Measurements from ENCODE around the gene SMIM7.

The SMIM7 gene

DNA sequence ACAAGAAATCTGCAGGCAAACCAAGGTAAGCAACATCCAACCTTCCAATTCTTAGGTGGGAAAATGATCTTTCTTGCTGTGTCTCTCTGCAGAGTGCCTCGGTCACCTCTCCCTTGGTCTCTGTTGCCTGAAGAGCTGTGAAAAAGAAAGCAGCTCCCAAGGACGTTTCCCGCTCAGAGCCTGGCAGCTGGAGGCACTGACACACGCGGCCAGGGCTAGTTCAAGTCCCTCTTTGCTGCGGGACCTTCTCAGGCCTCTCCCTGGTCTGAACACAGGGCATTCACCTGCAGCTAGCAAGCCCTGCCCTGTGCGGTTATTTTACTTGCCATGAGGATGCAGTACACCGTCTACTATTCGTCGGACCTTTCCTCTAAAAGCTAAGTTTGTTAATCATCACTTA, 35.7 kb downstream of the SMIM7 start:
- H3K27ac ChIP-seq (ENCODE audit: low read depth, low read length) = no peak overlapping the region
- H4K8ac ChIP-seq (ENCODE audit: low read depth, low read length) = no peak overlapping the region
- no peak overlapping the region for H3K4me2 ChIP-seq (ENCODE audit: low read length)
- DNase-seq = no peak
- H2AK5ac ChIP-seq (ENCODE audit: low read length) = no peak overlapping the region
- no peak overlapping the region for H3K14ac ChIP-seq (ENCODE audit: low read length)
- H2AFZ ChIP-seq (ENCODE audit: insufficient read depth, low read length, poor library complexity) = no peak overlapping the region
- no peak overlapping the region for H3K9ac ChIP-seq (ENCODE audit: low read length)
- no peak overlapping the region for H4K12ac ChIP-seq (ENCODE audit: low read depth, low read length)
- H3K4ac ChIP-seq (ENCODE audit: low read depth, low read length) = peak overlapping the region; percentile 46
- H3K36me3 ChIP-seq (ENCODE audit: control insufficient read depth in 1 of 2, insufficient read depth in 2 of 2, low read length in 2 of 2) = peaks cover 7 to 20% of the 10 kb centered on the region in 2 experiments
- H3K9me3 ChIP-seq (ENCODE audit: insufficient read depth, low read depth, low read length) = no peaks in the 10 kb centered on the region
- peaks cover 12% of the 10 kb centered on the region for H3K79me1 ChIP-seq (ENCODE audit: low read length)
- no peak overlapping the region for H3K18ac ChIP-seq (ENCODE audit: low read length)
- peaks cover 30% of the 10 kb centered on the region for H3K79me2 ChIP-seq (ENCODE audit: control insufficient read depth, insufficient read depth, low read length, poor library complexity)
- H4K91ac ChIP-seq (ENCODE audit: low read depth, low read length) = no peak overlapping the region
- no peak overlapping the region for H2BK120ac ChIP-seq (ENCODE audit: insufficient read depth, low read length, poor library complexity)
- H2BK5ac ChIP-seq (ENCODE audit: low read depth, low read length, poor library complexity) = no peak overlapping the region
- H3K27me3 ChIP-seq (ENCODE audit: insufficient read depth, low read length) = no peaks in the 10 kb centered on the region
- H3K4me3 ChIP-seq (ENCODE audit: low read depth, low read length) = no peak overlapping the region
- H3K4me1 ChIP-seq (ENCODE audit: control insufficient read depth in 1 of 2, insufficient read depth in 2 of 2, low read length in 2 of 2) = peaks cover 0 to 7% of the 10 kb centered on the region in 2 experiments
- no peak overlapping the region for H3K23ac ChIP-seq (ENCODE audit: low read length)
- H2BK12ac ChIP-seq (ENCODE audit: low read length) = no peak overlapping the region
- WGBS (ENCODE audit: extremely low coverage, insufficient coverage, insufficient read length) = no CpG with 5 or more reads among the region's 10 CpGs

DNA sequence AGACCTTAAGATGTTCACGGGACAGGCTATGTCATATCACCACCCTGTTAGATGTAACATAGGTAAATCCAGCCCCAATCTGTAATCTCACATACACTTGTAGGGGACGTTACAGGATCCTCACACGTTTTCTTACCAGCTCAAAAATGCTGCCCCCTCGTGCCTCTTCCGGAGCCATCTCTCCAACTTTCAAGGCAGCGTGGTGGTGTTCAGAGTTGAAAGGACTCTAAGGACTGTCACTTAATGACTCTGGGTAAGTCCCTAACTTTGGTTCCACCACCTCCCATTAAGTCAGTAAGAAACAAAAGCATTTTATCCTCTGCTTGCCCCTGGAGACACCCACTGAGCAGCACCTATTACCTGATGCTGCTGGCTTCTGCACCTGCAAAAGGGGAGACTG, 36.4 kb downstream of the SMIM7 start:
- H3K14ac ChIP-seq (ENCODE audit: low read length) = no peak overlapping the region
- H3K27me3 ChIP-seq (ENCODE audit: insufficient read depth, low read length) = no peaks in the 10 kb centered on the region
- no peak overlapping the region for H2AK5ac ChIP-seq (ENCODE audit: low read length)
- H3K4ac ChIP-seq (ENCODE audit: low read depth, low read length) = peak overlapping the region; percentile 43
- DNase-seq = no peak
- H2BK5ac ChIP-seq (ENCODE audit: low read depth, low read length, poor library complexity) = no peak overlapping the region
- no peak overlapping the region for H4K12ac ChIP-seq (ENCODE audit: low read depth, low read length)
- H3K4me2 ChIP-seq (ENCODE audit: low read length) = no peak overlapping the region
- H3K27ac ChIP-seq (ENCODE audit: low read depth, low read length) = no peak overlapping the region
- H2AFZ ChIP-seq (ENCODE audit: insufficient read depth, low read length, poor library complexity) = no peak overlapping the region
- no peak overlapping the region for H4K8ac ChIP-seq (ENCODE audit: low read depth, low read length)
- no peak overlapping the region for H3K4me3 ChIP-seq (ENCODE audit: low read depth, low read length)
- WGBS (ENCODE audit: extremely low coverage, insufficient coverage, insufficient read length) = no CpG with 5 or more reads among the region's 6 CpGs
- no peak overlapping the region for H3K18ac ChIP-seq (ENCODE audit: low read length)
- H2BK12ac ChIP-seq (ENCODE audit: low read length) = no peak overlapping the region
- no peaks in the 10 kb centered on the region for H3K9me3 ChIP-seq (ENCODE audit: insufficient read depth, low read depth, low read length)
- no peak overlapping the region for H3K9ac ChIP-seq (ENCODE audit: low read length)
- peaks cover 7% of the 10 kb centered on the region for H3K79me1 ChIP-seq (ENCODE audit: low read length)
- H3K79me2 ChIP-seq (ENCODE audit: control insufficient read depth, insufficient read depth, low read length, poor library complexity) = peaks cover 31% of the 10 kb centered on the region
- H4K91ac ChIP-seq (ENCODE audit: low read depth, low read length) = no peak overlapping the region
- no peak overlapping the region for H2BK120ac ChIP-seq (ENCODE audit: insufficient read depth, low read length, poor library complexity)
- H3K4me1 ChIP-seq (ENCODE audit: control insufficient read depth in 1 of 2, insufficient read depth in 2 of 2, low read length in 2 of 2) = peaks cover 0 to 3% of the 10 kb centered on the region in 2 experiments
- peaks cover 7 to 20% of the 10 kb centered on the region in 2 experiments for H3K36me3 ChIP-seq (ENCODE audit: control insufficient read depth in 1 of 2, insufficient read depth in 2 of 2, low read length in 2 of 2)
- H3K23ac ChIP-seq (ENCODE audit: low read length) = no peak overlapping the region

DNA sequence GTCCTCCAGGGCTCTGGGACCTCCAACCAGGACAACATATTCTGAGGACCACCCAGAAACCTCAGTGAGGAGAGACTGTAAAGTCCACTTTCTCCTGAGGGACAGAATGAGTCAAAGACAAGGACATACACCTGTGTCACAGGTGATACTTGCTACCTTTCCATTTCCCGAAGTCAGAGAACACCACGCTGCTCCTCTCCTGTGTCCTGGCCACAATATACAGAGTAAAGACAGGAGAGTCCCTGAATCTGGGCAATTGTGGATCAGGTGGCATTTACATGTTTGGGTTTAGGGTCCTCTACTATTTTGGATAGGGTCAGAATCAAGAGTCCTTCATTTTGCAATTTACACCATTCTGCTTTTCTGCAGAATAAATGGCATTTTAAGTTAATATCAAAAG, 36.9 kb downstream of the SMIM7 start:
- no peaks in the 10 kb centered on the region for H3K27me3 ChIP-seq (ENCODE audit: insufficient read depth, low read length)
- no peak overlapping the region for H4K12ac ChIP-seq (ENCODE audit: low read depth, low read length)
- H2AFZ ChIP-seq (ENCODE audit: insufficient read depth, low read length, poor library complexity) = no peak overlapping the region
- peaks cover 4% of the 10 kb centered on the region for H3K79me1 ChIP-seq (ENCODE audit: low read length)
- peak overlapping the region; percentile 21 for H3K4ac ChIP-seq (ENCODE audit: low read depth, low read length)
- no peak overlapping the region for H2AK5ac ChIP-seq (ENCODE audit: low read length)
- no peak overlapping the region for H3K23ac ChIP-seq (ENCODE audit: low read length)
- no peak overlapping the region for H3K4me3 ChIP-seq (ENCODE audit: low read depth, low read length)
- no peak for DNase-seq
- peaks cover 7 to 20% of the 10 kb centered on the region in 2 experiments for H3K36me3 ChIP-seq (ENCODE audit: control insufficient read depth in 1 of 2, insufficient read depth in 2 of 2, low read length in 2 of 2)
- no peak overlapping the region for H2BK120ac ChIP-seq (ENCODE audit: insufficient read depth, low read length, poor library complexity)
- H3K79me2 ChIP-seq (ENCODE audit: control insufficient read depth, insufficient read depth, low read length, poor library complexity) = peaks cover 32% of the 10 kb centered on the region
- no peak overlapping the region for H3K18ac ChIP-seq (ENCODE audit: low read length)
- H4K8ac ChIP-seq (ENCODE audit: low read depth, low read length) = no peak overlapping the region
- H3K9ac ChIP-seq (ENCODE audit: low read length) = no peak overlapping the region
- H3K4me1 ChIP-seq (ENCODE audit: control insufficient read depth in 1 of 2, insufficient read depth in 2 of 2, low read length in 2 of 2) = peaks cover 0 to 3% of the 10 kb centered on the region in 2 experiments
- no peaks in the 10 kb centered on the region for H3K9me3 ChIP-seq (ENCODE audit: insufficient read depth, low read depth, low read length)
- H3K27ac ChIP-seq (ENCODE audit: low read depth, low read length) = no peak overlapping the region
- no peak overlapping the region for H2BK5ac ChIP-seq (ENCODE audit: low read depth, low read length, poor library complexity)
- no peak overlapping the region for H3K14ac ChIP-seq (ENCODE audit: low read length)
- no CpG with 5 or more reads among the region's 2 CpGs for WGBS (ENCODE audit: extremely low coverage, insufficient coverage, insufficient read length)
- no peak overlapping the region for H3K4me2 ChIP-seq (ENCODE audit: low read length)
- no peak overlapping the region for H4K91ac ChIP-seq (ENCODE audit: low read depth, low read length)
- no peak overlapping the region for H2BK12ac ChIP-seq (ENCODE audit: low read length)

DNA sequence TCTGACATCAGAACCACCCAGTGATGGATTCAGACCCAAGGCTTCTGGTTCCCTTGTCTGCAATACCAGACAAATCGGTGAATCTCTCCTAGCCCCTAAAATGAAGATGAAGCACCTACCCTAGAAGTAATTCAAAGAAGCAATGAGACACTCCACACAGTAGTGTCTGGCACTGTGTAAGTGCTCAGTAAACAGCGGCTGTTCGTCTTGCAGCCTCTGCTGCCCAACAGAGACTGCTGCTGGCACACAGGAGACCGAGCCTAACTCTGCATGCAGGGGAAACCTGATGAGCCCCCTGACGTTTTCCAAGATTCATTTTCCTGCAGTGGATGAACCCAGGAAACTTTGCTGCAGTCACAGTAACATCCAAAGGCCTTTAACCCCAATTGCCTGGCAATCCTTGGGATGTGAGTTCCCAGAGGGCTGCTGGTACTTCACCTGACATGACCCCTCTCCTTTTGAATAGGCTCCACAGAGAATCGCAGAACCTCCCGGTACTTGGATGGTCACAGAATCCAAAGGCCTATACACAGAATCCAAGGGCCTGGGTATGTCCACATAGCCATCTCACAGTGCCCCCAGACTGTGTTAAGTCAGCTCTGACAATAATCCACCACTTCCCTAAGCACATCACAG, 38.7 kb downstream of the SMIM7 start:
- Histone ChIP-seq H3K4me2 (ENCODE audit: low read length) (no peak overlapping the region), H4K12ac (ENCODE audit: low read depth, low read length) (no peak overlapping the region), H3K79me1 (ENCODE audit: low read length) (no peaks in the 10 kb centered on the region), H2BK120ac (ENCODE audit: insufficient read depth, low read length, poor library complexity) (no peak overlapping the region), H3K27me3 (ENCODE audit: insufficient read depth, low read length) (no peaks in the 10 kb centered on the region), H3K4me1 (ENCODE audit: control insufficient read depth in 1 of 2, insufficient read depth in 2 of 2, low read length in 2 of 2) (peaks cover 0 to 3% of the 10 kb centered on the region in 2 experiments), H2BK5ac (ENCODE audit: low read depth, low read length, poor library complexity) (no peak overlapping the region), H2BK12ac (ENCODE audit: low read length) (no peak overlapping the region), H3K9ac (ENCODE audit: low read length) (no peak overlapping the region), H3K4ac (ENCODE audit: low read depth, low read length) (peak overlapping the region; percentile 35), H4K91ac (ENCODE audit: low read depth, low read length) (no peak overlapping the region), H3K36me3 (ENCODE audit: control insufficient read depth in 1 of 2, insufficient read depth in 2 of 2, low read length in 2 of 2) (peaks cover 7 to 20% of the 10 kb centered on the region in 2 experiments), H3K27ac (ENCODE audit: low read depth, low read length) (no peak overlapping the region), H3K4me3 (ENCODE audit: low read depth, low read length) (no peak overlapping the region), H2AFZ (ENCODE audit: insufficient read depth, low read length, poor library complexity) (no peak overlapping the region), H3K23ac (ENCODE audit: low read length) (no peak overlapping the region), H3K14ac (ENCODE audit: low read length) (no peak overlapping the region), H3K79me2 (ENCODE audit: control insufficient read depth, insufficient read depth, low read length, poor library complexity) (peaks cover 25% of the 10 kb centered on the region), H3K18ac (ENCODE audit: low read length) (no peak overlapping the region), H2AK5ac (ENCODE audit: low read length) (no peak overlapping the region), H3K9me3 (ENCODE audit: insufficient read depth, low read depth, low read length) (no peaks in the 10 kb centered on the region), H4K8ac (ENCODE audit: low read depth, low read length) (no peak overlapping the region)
- DNase-seq = peak; percentile 70 to 77
- WGBS (ENCODE audit: extremely low coverage, insufficient coverage, insufficient read length) = no CpG with 5 or more reads among the region's 7 CpGs

All from trophoblast cell (in vitro differentiated cells and primary cell).